HFF-Myc (cell line): ENCODE measurements around the gene C1orf210.

Source experiments
- DNase-seq: peaks from one replicate; pipeline ENCODE4 v3.0.0-alpha.2; 2011; ENCODE audit warnings: low read depth; ENCODE audit errors: extremely low read depth
- H3K4me3 ChIP-seq: replicated peaks from 2 replicates; pipeline ENCODE4 v1.5.1; 2011; ENCODE audit warnings: low read depth, mild to moderate bottlenecking, control low read depth, low read length
- CTCF ChIP-seq: IDR thresholded peaks from 2 replicates; pipeline ENCODE4 v1.5.1; 2012; ENCODE audit warnings: mild to moderate bottlenecking, low read depth, low read length, control low read depth; ENCODE audit errors: missing control alignments

C1orf210 gene

GRCh38 chr1:43250351-43250761, 35.0 kb downstream of the C1orf210 start:
- no peak for TF ChIP-seq CTCF
- no peak overlapping the region for H3K4me3 ChIP-seq
- DNase-seq, result no peak

- TF ChIP-seq CTCF, result no peak
- no peak for DNase-seq
- no peak overlapping the region for H3K4me3 ChIP-seq
These were observed 38.0 kb downstream of the C1orf210 start for GRCh38 chr1:43247256-43247921.

GRCh38 chr1:43246466-43247213, 38.7 kb downstream of the C1orf210 start:
- no peak for TF ChIP-seq CTCF
- no peak overlapping the region for H3K4me3 ChIP-seq
- no peak for DNase-seq

GRCh38 chr1:43243299-43243698, 42.1 kb downstream of the C1orf210 start:
- no peak overlapping the region for H3K4me3 ChIP-seq
- no peak for TF ChIP-seq CTCF
- DNase-seq, result no peak

- H3K4me3 ChIP-seq, result no peak overlapping the region
- DNase-seq, result no peak
- no peak for TF ChIP-seq CTCF
These were observed 44.0 kb downstream of the C1orf210 start for GRCh38 chr1:43241413-43241836.

GRCh38 chr1:43239484-43239883, 45.9 kb downstream of the C1orf210 start:
- no peak overlapping the region for H3K4me3 ChIP-seq
- no peak for DNase-seq
- TF ChIP-seq CTCF, result no peak

GRCh38 chr1:43238991-43239469, 46.4 kb downstream of the C1orf210 start:
- no peak overlapping the region for H3K4me3 ChIP-seq
- DNase-seq, result no peak
- TF ChIP-seq CTCF, result no peak
